Left cardiac atrium (tissue), 4 donors: ENCODE results near the gene ZNF628. TPM values are rescaled to one million over a fixed set of nuclear protein-coding genes. Genes with fewer than 3 reads are reported as not detected.

Experiments used
- ATAC-seq, 2 donors: fragments of 200-7000 bp; cut with Tn5 transposase; one replicate each; pipeline ENCODE4 v1.9.1; 2020; ENCODE audit warnings: mild to moderate bottlenecking in 2 of 2, moderate library complexity in 2 of 2
- DNase-seq: peaks from one replicate; pipeline ENCODE4 v3.0.0-alpha.2; 2020
- intact Hi-C, 2 donors: fragments of 100-400 bp; cut with DNase I; formaldehyde crosslinking; loops; one replicate each; pipeline versions ENCODE4 v1.14.1 to v1.15.1; 2022 to 2023
- long read RNA-seq: library from polyadenylated mRNA; unstranded; transcript quantifications from one replicate; pipeline ENCODE4 v2.0.0, GENCODE V29; 2021
- total RNA-seq, 2 donors: library from RNA; stranded (reverse); fragmentation: NEBNext Ultra II Directional; extraction: Animal tissue kit (Norgen Biotek cat#: 25700); gene quantifications; one replicate each; pipeline ENCODE4 v1.2.1, GENCODE V29; 2021
- donor health status: DM: no; HTN: yes; CAD: no.
- donor health status: DM: no; HTN: yes; CAD: no; lungs with severe emphysema.
- donor health status: DM: yes; HTN: yes; CAD: no.
- donor health status: Dilated cardiomyopathy.

The ZNF628 gene
- 1 to 10 TPM; 5.3 to 9.0 TPM for total RNA-seq
- long read RNA-seq = 0 reads

- ATAC-seq = peak; percentile 97 to 98
- peak; percentile 100 for DNase-seq
- intact Hi-C loops = no loop called here
These were observed at the start of gene ZNF628 for GRCh38 chr19:55476100-55476775. TSS of gene ZNF628 (plus strand) at chr19:55476617. CDS start at chr19:55479911, 3,294 bp downstream.

DNA sequence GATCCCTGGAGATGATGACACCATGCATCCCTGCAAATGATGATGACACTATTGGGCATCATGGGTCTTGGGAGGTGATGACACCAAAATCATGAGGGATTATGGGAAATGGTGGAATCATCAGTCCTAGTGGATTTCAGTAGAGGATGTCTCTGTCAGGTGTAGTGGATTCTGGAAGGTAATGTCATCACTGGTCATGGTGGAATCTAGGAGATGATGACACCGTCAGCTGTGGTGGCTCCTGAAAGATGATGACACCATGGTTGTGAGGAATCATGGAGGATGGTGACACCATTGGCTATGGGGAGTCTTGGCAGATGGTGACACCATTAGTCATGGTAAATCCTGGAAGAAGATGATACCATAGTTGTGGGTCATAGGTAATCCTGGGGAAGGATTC, 45.2 kb upstream of the ZNF628 start:
- ATAC-seq (no peak), DNase-seq (no peak)
- intact Hi-C loops = no loop called here

DNA sequence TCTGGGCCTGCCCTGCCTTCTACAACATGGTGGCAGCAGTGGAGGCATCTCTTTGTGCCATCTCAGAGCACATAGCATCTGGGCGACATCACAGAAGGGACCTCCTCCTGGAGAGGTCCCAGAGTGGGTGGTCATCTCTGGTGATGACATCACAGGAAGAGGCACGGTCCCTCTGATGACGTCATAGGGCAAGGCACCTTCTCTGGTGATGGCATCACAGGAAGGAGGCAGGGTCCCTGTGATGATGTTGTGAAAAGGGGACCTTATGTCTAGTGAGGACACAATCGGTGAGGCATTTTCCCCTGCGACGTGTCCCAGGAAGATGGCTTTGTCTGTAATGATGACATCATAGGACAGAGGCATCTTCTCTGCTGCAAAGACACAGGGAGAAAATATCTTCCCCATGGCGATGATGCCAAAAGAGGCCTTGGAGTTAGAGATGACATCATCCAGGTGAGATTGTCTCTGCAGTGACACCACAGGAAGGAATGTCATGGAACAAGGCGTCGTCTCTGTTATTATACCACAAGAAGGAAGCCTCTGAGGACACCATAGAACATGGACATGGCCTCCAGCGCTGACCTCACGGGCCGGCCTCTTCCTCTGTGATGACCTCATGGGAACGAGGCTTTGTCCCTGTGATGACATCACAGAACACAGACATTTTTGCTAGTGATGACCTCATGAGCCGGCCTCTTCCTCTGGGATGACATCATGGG, 44.0 kb upstream of the ZNF628 start:
- ATAC-seq (no peak), DNase-seq (no peak)
- intact Hi-C loops = no loop called here

GRCh38 chr19:55433292-55433691, 43.1 kb upstream of the ZNF628 start:
- ATAC-seq (no peak), DNase-seq (no peak)
- intact Hi-C loops = no loop called here

- DNase-seq = no peak
- ATAC-seq = no peak
- intact Hi-C loops = no loop called here
These were observed 42.0 kb upstream of the ZNF628 start for GRCh38 chr19:55434356-55434919.

GRCh38 chr19:55435020-55435419, 41.4 kb upstream of the ZNF628 start:
- DNase-seq = no peak
- no peak for ATAC-seq
- intact Hi-C loops = no loop called here

- ATAC-seq (no peak), DNase-seq (no peak)
- intact Hi-C loops = no loop called here
These were observed 39.6 kb upstream of the ZNF628 start for GRCh38 chr19:55436847-55437246.

DNA sequence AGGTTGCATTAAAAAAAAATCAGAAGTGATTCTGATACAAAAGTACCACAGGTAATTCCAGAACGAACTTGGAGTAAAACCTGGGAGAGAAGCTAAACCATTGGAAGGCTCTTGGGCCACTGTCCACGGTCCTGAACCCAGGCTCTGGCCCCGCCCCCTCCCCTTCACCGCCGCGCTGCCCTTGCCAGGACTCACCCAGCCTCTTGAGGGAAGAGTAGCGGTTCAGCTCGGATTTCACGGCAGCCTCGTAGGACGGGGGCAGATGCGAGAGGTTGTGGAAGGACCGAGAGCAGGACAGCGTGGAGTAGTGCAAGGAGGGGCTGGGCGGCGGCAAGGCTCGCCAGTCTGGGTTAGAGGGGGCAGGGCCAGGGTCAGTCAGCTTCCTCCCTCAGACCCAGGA, 39.0 kb upstream of the ZNF628 start:
- ATAC-seq (peak; percentile 79 to 83), DNase-seq (peak; percentile 54)
- intact Hi-C loops = no loop called here

GRCh38 chr19:55439052-55439451, 37.4 kb upstream of the ZNF628 start:
- intact Hi-C loops = no loop called here
- ATAC-seq = no peak
- DNase-seq = no peak

- no peak for DNase-seq
- intact Hi-C loops = no loop called here
- no peak for ATAC-seq
These were observed 35.9 kb upstream of the ZNF628 start for GRCh38 chr19:55440411-55441105.

DNA sequence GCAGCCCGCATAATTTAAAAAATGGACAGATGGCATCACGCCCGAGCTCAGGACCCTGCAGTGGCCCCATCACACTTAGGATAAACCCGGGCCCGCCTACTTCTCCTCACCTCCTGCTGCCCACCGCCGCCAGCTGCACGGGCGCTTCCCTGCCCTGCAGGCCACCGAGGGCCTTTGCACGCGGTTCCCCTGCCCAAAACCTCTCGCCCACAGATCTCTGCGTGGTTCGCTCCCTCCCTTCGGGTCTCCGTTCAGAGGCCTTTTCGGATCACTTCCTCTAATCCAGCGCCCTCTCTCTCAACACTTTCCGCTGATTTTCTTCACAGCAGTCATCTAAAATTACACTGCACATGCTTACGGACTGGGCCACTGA, 35.1 kb upstream of the ZNF628 start:
- no peak for DNase-seq
- no peak for ATAC-seq
- intact Hi-C loops = no loop called here

DNA sequence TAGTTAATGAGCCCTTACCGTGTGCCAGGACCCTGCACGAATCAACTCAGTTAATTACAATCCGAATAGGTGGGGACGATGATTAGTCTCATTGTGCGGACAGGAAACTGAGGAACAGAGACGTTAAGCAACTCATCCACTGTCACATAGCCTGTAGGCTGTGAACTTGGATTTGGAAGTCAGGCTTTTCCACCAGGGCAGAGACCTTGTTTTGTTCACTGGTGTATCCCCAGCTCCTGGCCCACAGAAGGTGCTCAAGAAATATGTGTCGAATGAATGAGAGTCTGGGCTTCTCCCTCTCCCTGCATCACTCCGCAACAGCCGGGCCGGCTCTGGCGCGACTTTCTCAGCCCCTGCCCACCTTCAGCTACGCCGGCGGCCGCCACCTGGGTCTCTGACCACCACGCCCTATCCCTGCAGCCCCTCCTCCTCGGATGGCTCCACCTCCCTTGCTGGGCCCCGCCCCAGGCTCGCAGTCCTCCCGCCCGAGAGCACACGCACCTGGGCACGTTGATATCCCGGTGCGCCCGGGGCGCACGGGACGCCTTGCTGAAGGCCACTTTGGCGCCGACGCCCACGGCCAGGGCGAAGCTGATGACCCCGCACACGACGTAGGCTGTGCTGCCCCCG, 34.6 kb upstream of the ZNF628 start:
- intact Hi-C loops = no loop called here
- ATAC-seq = no peak
- DNase-seq = no peak

DNA sequence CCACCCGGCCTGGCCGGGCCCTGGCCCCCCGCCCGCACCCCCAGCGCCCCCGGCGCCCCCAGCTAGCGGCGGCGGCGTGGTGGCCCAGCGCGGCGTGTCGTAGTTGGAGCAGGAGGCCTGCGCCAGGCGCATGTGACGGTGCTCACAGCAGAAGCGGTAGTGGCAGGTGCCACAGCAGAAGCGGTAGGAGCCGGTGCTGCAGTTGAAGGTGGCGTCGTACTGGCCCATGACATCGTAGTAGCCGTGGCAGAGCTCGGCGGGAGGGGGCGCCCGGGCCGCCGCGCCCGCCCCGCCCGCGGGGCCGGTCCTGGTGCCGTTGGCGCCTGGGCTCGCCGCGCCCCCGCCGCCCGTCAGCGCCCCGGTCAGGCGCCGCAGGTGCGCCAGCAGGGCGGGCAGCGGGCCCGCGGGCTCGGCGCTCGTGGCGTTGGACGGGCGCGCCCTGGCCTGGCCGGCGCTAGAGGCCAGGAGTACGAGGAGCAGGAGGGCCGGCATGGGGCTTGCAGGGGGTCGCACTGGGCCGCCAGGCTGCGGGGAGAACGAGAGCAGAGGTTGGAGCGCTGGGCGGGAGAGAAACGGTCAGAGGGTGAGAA, 34.0 kb upstream of the ZNF628 start:
- DNase-seq (no peak), ATAC-seq (no peak)
- intact Hi-C loops = no loop called here

DNA sequence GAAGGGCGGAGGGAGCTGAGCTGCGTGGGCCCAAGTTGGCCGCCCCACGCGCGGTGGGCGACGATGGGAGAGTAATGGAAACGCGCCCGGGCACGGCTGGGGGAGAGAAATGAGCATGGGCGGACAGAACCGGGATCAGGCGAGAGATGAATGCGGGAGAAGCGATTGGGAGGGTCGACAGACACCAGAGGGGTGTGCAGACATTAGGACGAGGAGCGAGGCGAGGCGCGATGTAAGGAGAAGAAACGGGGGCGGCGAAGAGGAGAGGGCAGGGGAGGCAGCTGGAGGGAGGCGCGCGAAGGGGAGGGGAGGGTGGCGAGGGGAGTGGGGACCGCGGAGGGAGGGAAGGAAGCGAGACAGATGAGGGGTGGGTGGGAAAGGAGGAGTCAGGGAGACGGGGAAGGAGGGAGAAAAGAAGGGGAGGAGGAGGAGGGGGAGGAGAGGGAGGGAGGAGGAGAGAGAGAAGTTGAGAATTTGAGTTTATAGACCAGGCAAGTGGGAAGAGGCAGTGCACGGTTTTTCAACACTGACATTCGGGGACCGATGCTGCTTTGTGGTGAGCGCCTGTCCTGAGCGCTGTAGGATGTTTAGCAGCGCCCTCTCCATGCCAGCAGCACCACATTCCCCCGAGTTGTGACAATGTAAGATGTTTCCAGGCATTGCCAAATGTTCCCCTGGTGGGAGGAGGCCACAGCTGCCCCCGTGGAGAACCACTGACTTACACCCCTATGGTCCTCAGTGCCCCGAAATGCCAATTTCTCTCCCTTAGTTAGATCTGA, 33.2 kb upstream of the ZNF628 start, which contains the start of gene SHISA7:
Gene SHISA7, minus strand, starts transcription at position 256 of the 779 bp plus-strand sequence. CDS start 437 bp downstream, outside the sequence.
- intact Hi-C loops = no loop called here
- no peak for ATAC-seq
- no peak for DNase-seq

GRCh38 chr19:55443824-55444480, 32.5 kb upstream of the ZNF628 start:
- intact Hi-C loops = no loop called here
- ATAC-seq (no peak), DNase-seq (no peak)

DNA sequence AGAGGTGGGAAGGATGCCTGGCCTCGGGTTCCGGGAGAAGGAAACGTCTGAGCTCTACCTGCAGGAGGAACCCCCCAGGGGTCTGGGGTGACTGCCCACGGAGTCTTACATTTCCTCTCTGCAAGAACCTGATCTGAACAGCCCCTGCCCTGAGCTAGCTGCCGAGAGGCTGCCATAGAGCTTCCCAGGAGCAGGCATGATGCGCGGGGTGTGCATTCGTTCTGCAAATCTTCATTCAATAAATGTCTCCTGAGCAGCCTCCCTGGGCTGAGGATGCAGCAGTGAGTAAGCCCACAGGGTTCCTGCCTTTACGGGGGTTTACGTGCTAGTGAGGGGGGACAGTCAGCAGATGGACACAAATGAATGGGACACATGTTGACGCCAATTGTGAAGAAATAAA, 31.8 kb upstream of the ZNF628 start:
- DNase-seq (no peak), ATAC-seq (no peak)
- intact Hi-C loops = no loop called here

GRCh38 chr19:55446060-55446459, 30.4 kb upstream of the ZNF628 start:
- ATAC-seq (no peak), DNase-seq (no peak)
- intact Hi-C loops = no loop called here
